ENCODE data around the gene SLC51A.
"Not testable (repeated sequence)": the region's sequence is repeated elsewhere in the genome, so short reads cannot be mapped to it uniquely, and the experiment has no call there.

Gene SLC51A

GRCh38 chr3:196238612-196239560, 22.6 kb downstream of the SLC51A start:
- no peak for DNase-seq (ENCODE audit: low read depth in 2 of 2)

DNA sequence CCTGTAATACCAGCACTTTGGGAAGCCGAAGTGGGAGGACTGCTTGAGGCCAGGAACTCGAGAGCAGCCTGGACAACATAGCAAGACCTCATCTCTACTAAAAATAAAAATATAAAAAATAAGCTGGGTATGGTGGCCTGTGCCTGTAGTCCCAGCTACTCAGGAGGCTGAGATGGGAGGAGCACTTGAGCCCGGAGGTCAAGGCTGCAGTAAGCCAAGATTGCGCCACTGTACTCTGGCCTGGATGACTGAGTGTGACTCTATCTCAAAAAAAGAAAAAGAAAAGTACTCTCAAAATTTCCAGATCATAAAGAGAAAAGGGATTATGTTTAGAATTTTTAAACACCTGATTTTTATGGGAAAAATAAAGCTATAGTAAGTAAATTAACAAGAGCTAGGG, 24.1 kb downstream of the SLC51A start:
- no peak for DNase-seq (ENCODE audit: low read depth in 2 of 2)

GRCh38 chr3:196241704-196242103, 25.4 kb downstream of the SLC51A start:
- no peak for DNase-seq (ENCODE audit: low read depth in 2 of 2)

- not testable (repeated sequence) for DNase-seq (ENCODE audit: low read depth in 2 of 2)
These were observed 27.8 kb downstream of the SLC51A start for GRCh38 chr3:196244166-196244565.

DNA sequence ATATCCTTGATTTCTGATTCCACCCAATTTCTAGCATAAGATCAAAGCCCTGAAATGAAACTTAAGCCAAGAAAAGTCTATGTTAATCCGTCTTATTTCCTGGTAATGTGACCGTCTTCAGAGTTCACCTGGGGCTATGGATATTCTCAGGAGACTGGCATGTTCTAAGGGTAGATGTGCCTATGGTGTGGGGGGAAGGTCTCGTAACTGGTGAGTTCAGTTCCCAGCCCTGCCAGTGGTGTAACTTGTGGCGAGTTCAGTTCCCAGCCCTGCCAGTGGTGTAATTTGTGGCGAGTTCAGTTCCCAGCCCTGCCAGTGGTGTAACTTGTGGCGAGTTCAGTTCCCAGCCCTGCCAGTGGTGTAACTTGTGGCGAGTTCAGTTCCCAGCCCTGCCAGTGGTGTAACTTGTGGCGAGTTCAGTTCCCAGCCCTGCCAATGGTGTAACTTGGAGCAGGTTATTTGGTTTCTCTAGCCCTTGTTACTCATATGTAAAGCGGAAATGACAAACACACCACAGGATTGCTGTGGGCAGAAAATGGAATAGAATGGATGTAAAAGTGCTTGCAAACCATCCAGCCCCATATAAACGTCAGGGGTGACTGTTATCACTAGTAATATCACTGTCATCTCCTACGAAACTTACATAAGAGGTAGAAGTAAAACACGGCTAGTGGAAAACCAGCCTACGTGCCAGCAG, 30.4 kb downstream of the SLC51A start:
- no peak for DNase-seq (ENCODE audit: low read depth in 2 of 2)

- DNase-seq (ENCODE audit: low read depth in 2 of 2), result no peak
These were observed 35.6 kb downstream of the SLC51A start for GRCh38 chr3:196251918-196252317.

GRCh38 chr3:196254376-196255283, 38.3 kb downstream of the SLC51A start:
- no peak for DNase-seq (ENCODE audit: low read depth in 2 of 2)

DNA sequence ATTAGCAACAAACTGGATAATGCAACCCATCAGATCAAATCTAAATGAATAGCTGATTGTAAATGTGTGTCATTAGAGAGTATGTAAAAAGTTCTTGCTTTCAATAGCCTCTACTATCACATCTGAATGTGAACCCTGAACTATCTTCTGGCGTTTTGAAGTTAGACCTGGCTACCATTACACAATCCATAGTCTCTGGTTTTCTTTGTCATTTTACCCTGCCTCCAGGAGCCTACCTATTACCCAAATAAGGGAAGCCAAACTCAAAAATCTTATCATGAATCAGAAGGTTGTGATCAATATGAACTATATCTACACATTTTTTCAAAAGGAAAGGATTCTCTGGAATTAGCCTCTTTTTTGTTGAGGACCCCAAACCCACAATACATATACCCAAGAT, 39.4 kb downstream of the SLC51A start:
- DNase-seq (ENCODE audit: low read depth in 2 of 2), result no peak

- DNase-seq (ENCODE audit: low read depth in 2 of 2), result no peak
These were observed 44.5 kb downstream of the SLC51A start for GRCh38 chr3:196260784-196261183.

DNA sequence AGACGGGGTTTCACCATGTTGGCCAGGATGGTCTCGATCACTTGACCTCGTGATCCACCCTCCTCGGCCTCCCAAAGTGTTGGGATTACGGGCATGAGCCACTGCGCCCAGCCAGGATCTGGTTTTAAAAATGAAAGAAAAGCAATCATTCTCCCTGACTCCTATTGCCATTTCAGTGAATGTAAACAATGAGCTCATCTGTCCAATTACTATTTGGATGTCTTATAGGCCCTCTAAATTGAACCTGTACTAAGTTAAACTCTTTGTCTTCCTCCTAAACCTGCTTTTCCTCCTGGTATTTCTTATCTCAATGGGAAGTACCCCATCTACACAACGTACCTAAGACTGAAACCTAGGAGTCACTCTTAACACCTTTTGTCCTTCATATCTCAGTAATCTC, 47.5 kb downstream of the SLC51A start:
- DNase-seq (ENCODE audit: low read depth in 2 of 2), result no peak

DNA sequence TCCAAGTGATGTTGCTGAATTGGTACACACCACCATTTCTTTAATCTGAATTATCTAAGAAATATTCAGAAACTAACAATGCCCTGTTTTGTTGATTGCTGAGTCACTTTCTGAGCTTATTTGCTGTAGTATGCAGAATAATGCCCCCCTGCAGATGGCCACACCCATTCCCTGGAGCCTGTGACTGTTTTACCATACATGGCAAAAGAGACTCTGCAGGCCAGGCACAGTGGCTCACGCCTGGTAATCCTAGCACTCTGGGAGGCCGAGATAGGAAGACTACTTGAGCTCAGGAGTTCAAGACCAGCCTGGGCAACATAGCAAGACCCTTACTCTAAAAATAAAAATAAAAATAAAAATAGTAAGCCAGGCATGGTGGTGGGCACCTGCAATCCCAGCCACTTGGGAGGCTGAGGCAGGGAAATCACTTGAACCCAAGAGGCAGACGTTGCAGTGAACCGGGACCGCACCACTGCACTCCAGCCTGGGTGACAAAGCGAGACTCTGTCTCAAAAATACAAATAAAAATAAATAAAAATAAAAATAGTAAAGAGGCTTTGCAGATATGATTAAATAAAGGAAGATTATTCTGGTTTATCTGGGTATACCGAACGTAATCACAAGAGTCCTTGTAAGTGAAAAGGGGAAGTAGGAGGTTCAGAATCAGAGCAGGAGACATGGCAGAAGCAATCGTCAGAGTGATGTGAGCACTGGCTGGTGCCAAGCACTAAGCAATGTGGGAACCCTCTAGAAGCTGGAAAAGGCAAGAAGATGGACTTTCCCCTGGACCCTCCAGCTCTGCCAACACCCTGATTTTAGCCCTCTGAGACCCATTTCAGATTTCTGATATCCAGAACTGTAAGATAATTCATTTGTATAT, 52.2 kb downstream of the SLC51A start:
- DNase-seq (ENCODE audit: low read depth in 2 of 2), result no peak

DNA sequence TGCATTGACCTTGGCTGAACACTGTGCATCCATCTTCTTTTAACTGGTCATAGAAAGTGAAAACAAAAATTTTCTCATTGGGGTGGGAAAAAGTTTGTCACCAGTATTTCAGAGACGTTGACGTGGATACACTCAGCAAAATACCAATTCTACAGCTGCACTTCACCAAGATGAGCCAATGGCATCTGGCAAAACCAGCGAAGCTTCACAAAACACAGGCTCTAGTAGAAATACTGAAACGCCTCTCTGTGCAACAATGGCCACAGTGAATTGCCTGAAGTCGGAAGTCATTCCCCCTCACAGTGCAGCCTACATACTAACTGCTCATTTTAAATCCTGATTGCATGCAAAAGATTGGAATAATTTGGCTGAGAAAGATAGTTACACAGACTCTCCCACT, 54.2 kb downstream of the SLC51A start:
- no peak for DNase-seq (ENCODE audit: low read depth in 2 of 2)

- DNase-seq (ENCODE audit: low read depth in 2 of 2), result no peak
These were observed 56.5 kb downstream of the SLC51A start for GRCh38 chr3:196272826-196273225.

- DNase-seq (ENCODE audit: low read depth in 2 of 2), result no peak
These were observed 57.3 kb downstream of the SLC51A start for GRCh38 chr3:196273655-196274054.

GRCh38 chr3:196274585-196274984, 58.3 kb downstream of the SLC51A start:
- peak; percentile 46 for DNase-seq (ENCODE audit: low read depth in 2 of 2)

- no peak for DNase-seq (ENCODE audit: low read depth in 2 of 2)
These were observed 58.8 kb downstream of the SLC51A start for GRCh38 chr3:196275126-196275525.

DNA sequence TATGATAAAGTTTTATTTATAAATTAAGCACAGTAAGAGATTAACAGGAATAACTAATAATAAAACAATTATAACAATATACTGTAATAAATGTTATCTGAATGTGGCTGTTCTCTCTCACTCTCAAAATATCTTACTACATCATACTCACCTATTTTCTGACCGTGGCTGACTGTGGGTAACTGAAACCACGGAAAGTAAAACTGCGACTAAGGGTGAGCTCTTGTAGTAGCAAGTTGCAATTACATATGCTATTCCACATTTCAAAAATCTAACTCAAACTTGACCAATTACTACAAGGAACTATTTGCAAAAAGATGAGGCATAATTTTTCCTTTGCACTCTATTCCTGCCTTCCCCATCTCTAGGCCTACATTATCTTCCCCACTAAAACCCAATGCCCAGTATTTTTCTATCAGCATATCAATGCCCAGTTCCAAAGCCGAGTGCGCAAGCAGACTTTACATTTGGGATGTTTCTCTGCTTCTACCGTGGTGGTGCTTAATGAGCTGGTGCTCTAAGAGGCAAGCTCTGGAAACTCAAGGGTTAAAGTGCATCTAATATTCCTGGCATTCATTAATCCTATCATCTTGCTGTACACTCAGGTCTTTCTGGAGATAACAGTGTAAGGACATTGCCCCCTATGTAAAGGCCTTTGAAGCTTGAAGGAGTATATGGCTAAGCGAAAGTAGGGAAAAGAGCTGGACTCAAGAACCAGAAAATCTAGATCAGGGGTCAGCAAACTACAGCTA, 64.5 kb downstream of the SLC51A start:
- peak in 1 of 2 donors; percentile 15 for DNase-seq (ENCODE audit: low read depth in 2 of 2)

DNA sequence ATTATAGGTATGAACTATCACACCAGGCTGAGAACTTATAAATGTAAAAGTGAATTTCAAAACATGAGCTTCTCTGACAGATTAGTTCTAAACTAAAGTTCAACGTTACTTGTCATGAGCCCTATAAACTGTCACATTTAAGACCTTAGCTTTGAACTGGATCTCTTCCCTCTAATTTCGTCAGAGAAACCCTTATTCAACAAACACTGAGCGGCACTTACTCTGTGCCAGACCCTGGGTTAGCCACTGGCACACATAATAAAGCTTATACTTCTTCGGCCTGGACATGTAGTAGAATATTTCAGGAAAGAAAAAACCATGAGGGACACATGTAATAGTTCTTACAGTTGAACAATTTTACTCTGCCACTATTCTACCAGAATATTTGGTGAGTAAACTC, 65.6 kb downstream of the SLC51A start:
- DNase-seq (ENCODE audit: low read depth in 2 of 2), result no peak

Data from stimulated activated CD8-positive, alpha-beta memory T cell treated with anti-CD3 and anti-CD28 coated beads, Interleukin-15, amount 100 ng/mL, for 48 hours (primary cell).